HG03097 (cell line): ENCODE measurements around the gene PLCB3.

Experiments used
- ATAC-seq: cut with Tn5 transposase; IDR thresholded peaks from one replicate; pipeline ENCODE4 v1.9.1; 2021; ENCODE audit not compliant: unreplicated experiment, low FRiP score

The PLCB3 gene

GRCh38 chr11:64251016-64251752 lies at the start of gene PLCB3:
TSS of gene PLCB3 (plus strand) at chr11:64251530. CDS start at chr11:64251650, 120 bp downstream.
- no peak for ATAC-seq

- ATAC-seq = no peak
These were observed 49.8 kb upstream of the PLCB3 start for GRCh38 chr11:64201543-64201942.

- no peak for ATAC-seq
These were observed 48.3 kb upstream of the PLCB3 start for GRCh38 chr11:64202992-64203391.

- ATAC-seq = no peak
These were observed 47.8 kb upstream of the PLCB3 start for GRCh38 chr11:64203421-64204079.

GRCh38 chr11:64204080-64204440 lies 47.3 kb upstream of the PLCB3 start:
- ATAC-seq = no peak

GRCh38 chr11:64204464-64204989 lies 46.8 kb upstream of the PLCB3 start:
- ATAC-seq = no peak

- ATAC-seq = no peak
These were observed 44.7 kb upstream of the PLCB3 start, which contains the start of gene FERMT3 for GRCh38 chr11:64206457-64207255. TSS of gene FERMT3 (plus strand) at chr11:64206721. CDS start at chr11:64207365, 644 bp downstream.

- ATAC-seq = no peak
These were observed 43.9 kb upstream of the PLCB3 start for GRCh38 chr11:64207256-64208085.

GRCh38 chr11:64208086-64208795 lies 43.1 kb upstream of the PLCB3 start:
- no peak for ATAC-seq

GRCh38 chr11:64208796-64209562 lies 42.4 kb upstream of the PLCB3 start:
- ATAC-seq = no peak

GRCh38 chr11:64209563-64209843 lies 41.8 kb upstream of the PLCB3 start:
- ATAC-seq = no peak

GRCh38 chr11:64210301-64211020 lies 40.9 kb upstream of the PLCB3 start:
- ATAC-seq = no peak

GRCh38 chr11:64211181-64211872 lies 40.0 kb upstream of the PLCB3 start:
- no peak for ATAC-seq

- ATAC-seq = no peak
These were observed 34.5 kb upstream of the PLCB3 start for GRCh38 chr11:64216879-64217278.

GRCh38 chr11:64218628-64219353 lies 32.5 kb upstream of the PLCB3 start:
- no peak for ATAC-seq

- no peak for ATAC-seq
These were observed 32.0 kb upstream of the PLCB3 start for GRCh38 chr11:64219354-64219684.

GRCh38 chr11:64219755-64220154 lies 31.6 kb upstream of the PLCB3 start:
- ATAC-seq = no peak
